Measurements from ENCODE around the gene DNAJC5.
"Not testable (repeated sequence)": the region's sequence is repeated elsewhere in the genome, so short reads cannot be mapped to it uniquely, and the experiment has no call there.

The DNAJC5 gene

GRCh38 chr20:63857764-63858392 is 37.0 kb upstream of the DNAJC5 start:
- Mint-ChIP-seq H3K9me3 (no peaks in the 10 kb centered on the region), H3K4me3 (no peak overlapping the region), H3K27me3 (no peaks in the 10 kb centered on the region), H3K4me1 (ENCODE audit: low read depth) (peaks cover 25% of the 10 kb centered on the region), H3K27ac (no peak overlapping the region), H3K36me3 (ENCODE audit: low read depth) (peaks cover 5% of the 10 kb centered on the region)

GRCh38 chr20:63858393-63859165 is 36.3 kb upstream of the DNAJC5 start:
- no peaks in the 10 kb centered on the region for H3K27me3 Mint-ChIP-seq
- peaks cover 11% of the 10 kb centered on the region for H3K36me3 Mint-ChIP-seq (ENCODE audit: low read depth)
- no peak overlapping the region for H3K4me3 Mint-ChIP-seq
- H3K27ac Mint-ChIP-seq, result peak overlapping the region; percentile 59
- no peaks in the 10 kb centered on the region for H3K9me3 Mint-ChIP-seq
- H3K4me1 Mint-ChIP-seq (ENCODE audit: low read depth), result peaks cover 31% of the 10 kb centered on the region

DNA sequence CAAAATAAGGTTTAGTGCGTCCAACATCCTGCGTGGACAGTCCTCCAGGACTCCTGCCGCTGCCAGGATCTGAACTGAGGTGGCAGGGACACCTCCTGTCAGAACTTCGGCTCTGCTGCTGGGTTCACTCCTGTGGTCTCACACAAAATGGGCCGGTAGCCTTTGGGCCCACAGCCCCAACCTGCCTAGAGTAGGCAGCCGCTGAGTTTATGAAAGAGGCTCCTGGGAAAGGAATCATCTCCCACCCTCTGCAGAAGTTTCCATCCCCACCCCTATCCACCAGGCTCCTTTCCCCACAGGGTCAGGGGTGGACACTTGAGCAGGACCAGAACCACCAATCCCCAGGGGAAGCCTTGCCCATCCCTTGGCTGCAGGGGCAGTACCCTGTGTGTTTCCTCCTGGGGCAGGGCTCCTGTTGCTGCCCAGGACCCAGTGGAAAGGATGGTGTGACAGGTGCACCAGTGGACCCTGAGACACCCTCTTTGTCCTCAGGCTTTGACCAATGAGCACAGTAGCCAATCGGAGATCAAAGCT is 35.7 kb upstream of the DNAJC5 start:
- Mint-ChIP-seq H3K4me3 (no peak overlapping the region), H3K27me3 (no peaks in the 10 kb centered on the region), H3K36me3 (ENCODE audit: low read depth) (peaks cover 13% of the 10 kb centered on the region)

DNA sequence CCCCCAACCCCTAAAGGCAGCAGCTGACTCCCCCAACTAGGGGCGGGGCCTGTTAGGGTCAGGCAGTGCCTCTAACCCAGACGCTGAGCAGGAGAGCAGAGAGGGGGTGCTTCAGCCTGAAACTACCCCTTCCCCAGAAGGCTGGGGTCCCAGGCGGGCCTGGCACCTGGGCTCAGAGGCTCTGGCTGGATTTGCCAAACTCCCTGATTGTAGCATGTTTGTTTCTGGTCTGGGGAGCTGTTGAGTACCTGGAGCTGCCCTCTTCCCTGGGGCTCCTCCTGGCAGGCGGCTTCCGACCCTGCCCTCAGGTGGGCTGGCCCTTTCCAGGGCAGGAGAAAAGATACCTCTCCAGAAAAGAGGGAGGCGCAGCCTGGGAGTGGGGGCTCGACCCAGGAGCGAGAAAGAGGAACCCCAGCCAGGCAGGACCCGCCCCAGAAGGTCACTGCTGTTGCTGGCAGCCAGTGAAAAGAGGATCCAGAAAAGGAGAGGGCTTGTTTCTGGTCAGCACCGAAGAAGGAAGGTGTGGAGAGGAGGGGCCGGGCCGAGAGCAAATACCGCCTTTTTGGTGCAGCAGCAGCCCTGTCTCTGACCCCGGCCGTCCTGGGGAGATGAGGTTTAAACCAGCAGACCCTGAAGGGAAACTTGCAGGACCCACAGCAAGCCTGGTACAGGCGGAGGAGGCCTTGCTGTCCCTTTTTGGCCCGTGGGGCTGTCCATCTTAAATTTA is 34.4 kb upstream of the DNAJC5 start:
- no peak overlapping the region for H3K4me3 Mint-ChIP-seq
- H3K4me1 Mint-ChIP-seq (ENCODE audit: low read depth), result peaks cover 36% of the 10 kb centered on the region
- H3K36me3 Mint-ChIP-seq (ENCODE audit: low read depth), result peaks cover 13% of the 10 kb centered on the region
- H3K27me3 Mint-ChIP-seq, result no peaks in the 10 kb centered on the region
- H3K27ac Mint-ChIP-seq, result no peak overlapping the region
- H3K9me3 Mint-ChIP-seq, result no peaks in the 10 kb centered on the region

More for the DNA sequence above, 35.7 kb upstream of the DNAJC5 start:
- no peaks in the 10 kb centered on the region for H3K9me3 Mint-ChIP-seq
- H3K4me1 Mint-ChIP-seq (ENCODE audit: low read depth), result peaks cover 36% of the 10 kb centered on the region
- H3K27ac Mint-ChIP-seq, result peak overlapping the region; percentile 59

- no peak within 1 kb of the TSS for H3K4me3 Mint-ChIP-seq
- H3K4me1 Mint-ChIP-seq (ENCODE audit: low read depth), result peaks cover 45% of the 10 kb centered on the region
- no peak within 1 kb of the TSS for H3K27ac Mint-ChIP-seq
- no peaks in the 10 kb centered on the region for H3K27me3 Mint-ChIP-seq
- H3K9me3 Mint-ChIP-seq, result no peaks in the 10 kb centered on the region
- H3K36me3 Mint-ChIP-seq (ENCODE audit: low read depth), result peaks cover 13% of the 10 kb centered on the region
Measured at GRCh38 chr20:63861365-63861934, 33.5 kb upstream of the DNAJC5 start, which contains the start of gene ABHD16B. Gene ABHD16B (plus strand): TSS chr20:63861498. CDS start chr20:63861541, 43 bp downstream.

- no peak overlapping the region for H3K27ac Mint-ChIP-seq
- H3K27me3 Mint-ChIP-seq, result no peaks in the 10 kb centered on the region
- H3K9me3 Mint-ChIP-seq, result no peaks in the 10 kb centered on the region
- no peak overlapping the region for H3K4me3 Mint-ChIP-seq
- peaks cover 40% of the 10 kb centered on the region for H3K4me1 Mint-ChIP-seq (ENCODE audit: low read depth)
- H3K36me3 Mint-ChIP-seq (ENCODE audit: low read depth), result peaks cover 13% of the 10 kb centered on the region
Measured at GRCh38 chr20:63861981-63862901, 32.7 kb upstream of the DNAJC5 start.

DNA sequence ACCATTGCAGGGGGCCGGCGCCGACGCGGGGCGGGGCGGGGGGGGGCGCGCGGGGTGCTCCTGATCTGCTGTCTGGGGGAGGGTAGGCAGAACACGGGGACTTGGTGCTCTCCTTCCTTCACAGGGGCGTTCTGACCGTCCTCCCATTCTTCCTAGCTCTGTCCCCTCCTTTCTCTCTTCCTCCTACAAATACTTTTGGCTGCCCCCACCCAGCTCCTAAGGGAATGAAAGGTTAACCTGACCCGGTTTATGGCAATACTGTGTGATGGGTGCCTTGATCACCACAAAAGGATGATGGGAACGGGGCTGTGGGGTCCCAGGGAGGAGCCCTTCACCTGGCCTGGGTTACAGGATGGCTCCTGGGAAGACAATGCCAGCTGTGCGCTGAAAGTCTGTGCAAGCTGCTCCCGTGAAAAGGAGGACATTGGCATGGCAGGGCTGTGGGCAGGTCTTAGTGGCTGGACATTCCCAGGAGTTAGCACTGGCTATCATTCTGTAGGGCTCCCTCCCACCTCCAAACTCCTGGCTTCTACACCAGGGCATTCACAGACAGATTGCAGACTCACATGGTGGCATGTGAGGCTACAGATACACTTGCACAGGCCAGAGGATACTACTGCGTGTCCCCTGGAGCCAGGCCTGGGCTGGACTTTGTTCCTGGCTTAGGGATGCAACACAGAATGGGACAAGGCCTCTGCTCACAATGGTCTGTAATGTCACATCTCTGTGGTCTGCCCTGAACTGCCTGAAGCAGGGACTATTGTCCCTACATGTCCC is 31.7 kb upstream of the DNAJC5 start:
- Mint-ChIP-seq H3K4me3 (peak overlapping the region; percentile 93), H3K36me3 (ENCODE audit: low read depth) (peaks cover 17% of the 10 kb centered on the region), H3K4me1 (ENCODE audit: low read depth) (peaks cover 33% of the 10 kb centered on the region), H3K27ac (peak overlapping the region; percentile 96), H3K27me3 (no peaks in the 10 kb centered on the region), H3K9me3 (no peaks in the 10 kb centered on the region)

DNA sequence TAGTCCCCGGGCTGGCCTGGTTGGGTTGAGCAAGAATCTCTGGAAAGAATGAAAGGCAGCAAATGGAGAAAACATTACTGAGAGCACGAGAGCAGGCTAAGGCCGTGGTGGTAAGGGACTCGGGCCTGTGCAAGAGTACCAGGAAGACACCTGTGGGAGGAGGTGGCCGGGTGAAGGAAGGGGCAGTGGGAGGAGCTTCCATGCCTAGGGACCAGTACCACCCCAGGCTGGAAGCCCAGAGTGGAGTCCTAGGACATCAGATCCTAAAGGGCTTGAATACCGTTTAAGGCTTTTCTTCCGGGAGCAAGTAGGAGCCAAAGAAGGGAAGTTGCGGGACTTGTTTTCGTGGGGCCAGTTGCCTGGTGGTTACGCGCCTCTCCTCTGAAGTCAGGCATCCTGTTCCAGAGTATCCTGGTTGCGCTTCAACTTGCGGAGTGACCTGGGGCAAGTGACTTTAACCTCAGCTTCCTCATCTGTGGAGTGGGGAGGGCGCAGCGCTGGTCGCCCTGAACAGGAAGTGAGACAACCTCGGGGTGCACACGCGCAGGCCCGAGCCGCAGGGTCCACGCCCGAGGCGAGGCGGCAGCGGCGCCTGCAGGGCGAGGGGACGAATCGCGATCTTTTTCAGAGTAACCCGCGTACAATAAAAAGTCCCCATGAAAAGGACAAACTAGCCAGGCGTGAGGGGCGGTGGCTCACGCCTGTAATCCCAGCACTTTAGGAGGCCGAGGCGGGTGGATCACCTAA is 31.0 kb upstream of the DNAJC5 start:
- H3K36me3 Mint-ChIP-seq (ENCODE audit: low read depth), result peaks cover 21% of the 10 kb centered on the region
- H3K4me3 Mint-ChIP-seq, result peak overlapping the region; percentile 93
- peak overlapping the region; percentile 96 for H3K27ac Mint-ChIP-seq
- no peaks in the 10 kb centered on the region for H3K9me3 Mint-ChIP-seq
- H3K27me3 Mint-ChIP-seq, result no peaks in the 10 kb centered on the region
- peaks cover 25% of the 10 kb centered on the region for H3K4me1 Mint-ChIP-seq (ENCODE audit: low read depth)

GRCh38 chr20:63864545-63864977 is 30.4 kb upstream of the DNAJC5 start:
- peaks cover 27% of the 10 kb centered on the region for H3K36me3 Mint-ChIP-seq (ENCODE audit: low read depth)

GRCh38 chr20:63864978-63865640 is 29.8 kb upstream of the DNAJC5 start, which contains the start of gene TPD52L2:
Gene TPD52L2 (plus strand): TSS chr20:63865270. CDS start chr20:63865366, 96 bp downstream.
- H3K36me3 Mint-ChIP-seq (ENCODE audit: low read depth), result peaks cover 31% of the 10 kb centered on the region

More at GRCh38 chr20:63864545-63864977, 30.4 kb upstream of the DNAJC5 start:
- Mint-ChIP-seq H3K9me3 (no peaks in the 10 kb centered on the region), H3K4me1 (ENCODE audit: low read depth) (peaks cover 20% of the 10 kb centered on the region), H3K27ac (peak overlapping the region; percentile 96), H3K27me3 (no peaks in the 10 kb centered on the region), H3K4me3 (peak overlapping the region; percentile 93)

DNA sequence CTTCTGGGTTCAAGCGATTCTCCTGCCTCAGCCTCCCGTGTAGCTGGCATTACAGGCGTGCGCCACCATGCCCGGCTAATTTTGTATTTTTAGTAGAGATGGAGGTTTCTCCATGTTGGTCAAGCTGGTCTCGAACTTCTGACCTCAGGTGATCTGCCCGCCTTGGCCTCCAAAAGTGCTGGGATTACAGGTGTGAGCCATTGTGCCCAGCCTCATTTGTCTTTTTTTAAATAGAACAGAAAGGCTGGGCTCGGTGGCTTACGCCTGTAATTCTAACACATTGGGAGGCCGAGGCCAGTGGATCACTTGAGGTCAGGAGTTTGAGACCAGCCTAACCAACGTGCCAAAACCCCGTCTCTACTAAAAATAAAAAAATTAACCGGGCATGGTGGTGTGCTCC is 27.9 kb upstream of the DNAJC5 start:
- Mint-ChIP-seq H3K4me1 (ENCODE audit: low read depth) (peaks cover 21% of the 10 kb centered on the region), H3K36me3 (ENCODE audit: low read depth) (peaks cover 33% of the 10 kb centered on the region), H3K4me3 (peak overlapping the region; percentile 93)
- not testable (repeated sequence) for H3K27ac Mint-ChIP-seq, H3K9me3 Mint-ChIP-seq, H3K27me3 Mint-ChIP-seq

More at GRCh38 chr20:63864978-63865640, 29.8 kb upstream of the DNAJC5 start, which contains the start of gene TPD52L2:
- Mint-ChIP-seq H3K27ac (peak within 1 kb of the TSS; percentile 96), H3K27me3 (no peaks in the 10 kb centered on the region), H3K4me1 (ENCODE audit: low read depth) (peaks cover 20% of the 10 kb centered on the region), H3K4me3 (peak within 1 kb of the TSS; percentile 93), H3K9me3 (no peaks in the 10 kb centered on the region)

- Mint-ChIP-seq H3K4me3 (no peak overlapping the region), H3K27me3 (no peaks in the 10 kb centered on the region), H3K36me3 (ENCODE audit: low read depth) (peaks cover 38% of the 10 kb centered on the region), H3K9me3 (no peaks in the 10 kb centered on the region), H3K4me1 (ENCODE audit: low read depth) (peaks cover 27% of the 10 kb centered on the region), H3K27ac (no peak overlapping the region)
Measured at GRCh38 chr20:63868264-63868663, 26.7 kb upstream of the DNAJC5 start.
